ENCODE measurements around the gene RPL39. TPM values are rescaled to one million over a fixed set of nuclear protein-coding genes. Genes with fewer than 3 reads are reported as not detected.
A peak's percentile ranks its signal among the peaks of the same experiment; 100 is the strongest.
"Not testable (repeated sequence)": the region's sequence is repeated elsewhere in the genome, so short reads cannot be mapped to it uniquely, and the experiment has no call there.

Gene RPL39
- total RNA-seq, 5 donors from 2014 or later (not counting 1 experiment from before 2014, with no cell fraction given) = 2,957 to 4,080 (median 3,439) TPM

GRCh38 chrX:119768436-119768835 is 23.0 kb downstream of the RPL39 start:
- H3K4me1 ChIP-seq (ENCODE audit: control insufficient read depth in 1 of 2, extremely low read depth in 1 of 2, insufficient read depth in 2 of 2, low read length in 2 of 2); H3K9me3 Mint-ChIP-seq; H3K4me1 Mint-ChIP-seq; H3K9me3 ChIP-seq; H3K27ac ChIP-seq (ENCODE audit: low read length); H3K4me3 ChIP-seq (ENCODE audit: control insufficient read depth in 1 of 2, extremely low read depth in 1 of 2, low read length in 1 of 2); H3K27me3 ChIP-seq (replicated peaks in 1 of 2; ENCODE audit: control insufficient read depth in 2 of 2, extremely low read depth in 1 of 2, insufficient read depth in 2 of 2, low read length in 1 of 2); DNase-seq; H3K36me3 Mint-ChIP-seq; POLR2A ChIA-PET; H3K27ac Mint-ChIP-seq; ATAC-seq (replicated peaks in 1 of 4); H3K4me3 Mint-ChIP-seq; H3K27me3 Mint-ChIP-seq; H3K36me3 ChIP-seq (ENCODE audit: control insufficient read depth in 2 of 2, extremely low read depth in 1 of 2, insufficient read depth in 1 of 2, low read length in 1 of 2): not testable (repeated sequence)
- CTCF ChIA-PET = interaction anchor here in 1 of 2 donors (0.5 kb wide), 1 partner anchor 10 kb away, joined by 4 read pairs; the partner anchor contains the start of gene SOWAHD
- WGBS (ENCODE audit: insufficient coverage) = 91% methylated on average over 4 of the region's 11 CpGs

GRCh38 chrX:119763836-119764387 is 27.5 kb downstream of the RPL39 start:
- H3K36me3 Mint-ChIP-seq = peaks cover 2% of the 10 kb centered on the region
- H3K27me3 Mint-ChIP-seq = no peaks in the 10 kb centered on the region
- Histone ChIP-seq H3K36me3 (ENCODE audit: control insufficient read depth in 2 of 2, extremely low read depth in 1 of 2, insufficient read depth in 1 of 2, low read length in 1 of 2) (no peaks in the 10 kb centered on the region), H3K9me3 (no peaks in the 10 kb centered on the region), H3K4me3 (ENCODE audit: control insufficient read depth in 1 of 2, extremely low read depth in 1 of 2, low read length in 1 of 2) (no peak overlapping the region), H3K27ac (ENCODE audit: low read length) (no peak overlapping the region), H3K27me3 (replicated peaks in 1 of 2; ENCODE audit: control insufficient read depth in 2 of 2, extremely low read depth in 1 of 2, insufficient read depth in 2 of 2, low read length in 1 of 2) (no peaks in the 10 kb centered on the region), H3K4me1 (ENCODE audit: control insufficient read depth in 1 of 2, extremely low read depth in 1 of 2, insufficient read depth in 2 of 2, low read length in 2 of 2) (peaks cover 0 to 13% of the 10 kb centered on the region in 2 experiments)
- H3K4me3 Mint-ChIP-seq = no peak overlapping the region
- ChIA-PET POLR2A (interaction anchor here in 1 of 2 donors (0.6 to 0.7 kb wide), 2 partner anchors 18 to 132 kb away, joined by 8 to 9 read pairs; no protein-coding TSS in a partner anchor), CTCF (interaction anchor here (0.5 to 1.7 kb wide), 6 partner anchors 11 to 120 kb away, joined by 3 to 6 read pairs (median 4); no protein-coding TSS in a partner anchor)
- no peak for ATAC-seq (replicated peaks in 1 of 4)
- DNase-seq = no peak
- no CpG with 5 or more reads among the region's 6 CpGs for WGBS (ENCODE audit: insufficient coverage)
- H3K27ac Mint-ChIP-seq = peak overlapping the region in 1 of 2 donors; percentile 41
- H3K9me3 Mint-ChIP-seq = no peaks in the 10 kb centered on the region
- H3K4me1 Mint-ChIP-seq = peaks cover 9 to 20% (median 19%) of the 10 kb centered on the region in 3 donors

- Mint-ChIP-seq H3K4me1 (peaks cover 9 to 20% (median 19%) of the 10 kb centered on the region in 3 donors), H3K36me3 (no peaks in the 10 kb centered on the region), H3K9me3 (no peaks in the 10 kb centered on the region), H3K4me3 (no peak overlapping the region), H3K27me3 (no peaks in the 10 kb centered on the region), H3K27ac (peak overlapping the region in 1 of 2 donors; percentile 41)
- no peaks in the 10 kb centered on the region for H3K27me3 ChIP-seq (replicated peaks in 1 of 2; ENCODE audit: control insufficient read depth in 2 of 2, extremely low read depth in 1 of 2, insufficient read depth in 2 of 2, low read length in 1 of 2)
- WGBS (ENCODE audit: insufficient coverage) = 100% methylated on average over 1 of the region's 7 CpGs
- ChIA-PET POLR2A (no interaction called here), CTCF (interaction anchor here in 1 of 2 donors (1.7 kb wide), 1 partner anchor 13 kb away, joined by 6 read pairs; no protein-coding TSS in a partner anchor)
- peaks cover 0 to 14% of the 10 kb centered on the region in 2 experiments for H3K4me1 ChIP-seq (ENCODE audit: control insufficient read depth in 1 of 2, extremely low read depth in 1 of 2, insufficient read depth in 2 of 2, low read length in 2 of 2)
- H3K27ac ChIP-seq (ENCODE audit: low read length) = no peak overlapping the region
- ATAC-seq (replicated peaks in 1 of 4) (no peak), DNase-seq (no peak)
- no peaks in the 10 kb centered on the region for H3K9me3 ChIP-seq
- H3K36me3 ChIP-seq (ENCODE audit: control insufficient read depth in 2 of 2, extremely low read depth in 1 of 2, insufficient read depth in 1 of 2, low read length in 1 of 2) = no peaks in the 10 kb centered on the region
- no peak overlapping the region for H3K4me3 ChIP-seq (ENCODE audit: control insufficient read depth in 1 of 2, extremely low read depth in 1 of 2, low read length in 1 of 2)
Measured at GRCh38 chrX:119763181-119763580, 28.2 kb downstream of the RPL39 start.

DNA sequence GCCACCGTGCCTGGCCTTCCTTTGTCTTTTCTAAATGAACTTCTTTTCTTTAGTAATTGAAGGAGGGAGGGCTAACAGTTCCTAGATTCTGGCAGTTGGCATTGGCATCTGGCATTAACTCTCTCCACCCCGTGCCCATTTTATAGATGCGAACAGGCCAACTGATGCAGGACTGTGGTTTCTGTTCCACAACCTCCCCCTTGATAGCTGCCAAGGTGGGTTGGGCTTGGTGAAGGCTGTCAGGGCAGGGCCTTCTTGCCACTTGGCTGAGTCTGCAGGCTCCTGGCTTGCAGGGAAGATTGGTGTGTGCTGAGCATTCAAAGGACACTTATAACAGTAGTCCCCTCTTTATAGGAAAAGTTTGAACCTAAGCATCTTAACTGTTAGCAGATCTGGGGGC is 28.7 kb downstream of the RPL39 start:
- no peaks in the 10 kb centered on the region for H3K9me3 ChIP-seq
- H3K4me1 Mint-ChIP-seq = peaks cover 11 to 22% (median 22%) of the 10 kb centered on the region in 3 donors
- ATAC-seq (replicated peaks in 1 of 4) (no peak), DNase-seq (no peak)
- no peaks in the 10 kb centered on the region for H3K27me3 Mint-ChIP-seq
- H3K4me1 ChIP-seq (ENCODE audit: control insufficient read depth in 1 of 2, extremely low read depth in 1 of 2, insufficient read depth in 2 of 2, low read length in 2 of 2) = peaks cover 0 to 17% of the 10 kb centered on the region in 2 experiments
- H3K27ac Mint-ChIP-seq = peak overlapping the region in 1 of 2 donors; percentile 68
- H3K9me3 Mint-ChIP-seq = no peaks in the 10 kb centered on the region
- H3K36me3 ChIP-seq (ENCODE audit: control insufficient read depth in 2 of 2, extremely low read depth in 1 of 2, insufficient read depth in 1 of 2, low read length in 1 of 2) = no peaks in the 10 kb centered on the region
- CTCF ChIA-PET = no interaction called here
- POLR2A ChIA-PET = interaction anchor here in 1 of 2 donors (0.5 kb wide), 1 partner anchor 28 kb away, joined by 8 read pairs; no protein-coding TSS in a partner anchor
- no peaks in the 10 kb centered on the region for H3K27me3 ChIP-seq (replicated peaks in 1 of 2; ENCODE audit: control insufficient read depth in 2 of 2, extremely low read depth in 1 of 2, insufficient read depth in 2 of 2, low read length in 1 of 2)
- H3K4me3 ChIP-seq (ENCODE audit: control insufficient read depth in 1 of 2, extremely low read depth in 1 of 2, low read length in 1 of 2) = no peak overlapping the region
- no CpG with 5 or more reads among the region's 3 CpGs for WGBS (ENCODE audit: insufficient coverage)
- H3K36me3 Mint-ChIP-seq = no peaks in the 10 kb centered on the region
- H3K27ac ChIP-seq (ENCODE audit: low read length) = no peak overlapping the region
- no peak overlapping the region for H3K4me3 Mint-ChIP-seq

- Histone ChIP-seq H3K27ac (ENCODE audit: low read length) (no peak overlapping the region), H3K9me3 (no peaks in the 10 kb centered on the region), H3K36me3 (ENCODE audit: control insufficient read depth in 2 of 2, extremely low read depth in 1 of 2, insufficient read depth in 1 of 2, low read length in 1 of 2) (no peaks in the 10 kb centered on the region), H3K27me3 (replicated peaks in 1 of 2; ENCODE audit: control insufficient read depth in 2 of 2, extremely low read depth in 1 of 2, insufficient read depth in 2 of 2, low read length in 1 of 2) (no peaks in the 10 kb centered on the region), H3K4me3 (ENCODE audit: control insufficient read depth in 1 of 2, extremely low read depth in 1 of 2, low read length in 1 of 2) (no peak overlapping the region), H3K4me1 (ENCODE audit: control insufficient read depth in 1 of 2, extremely low read depth in 1 of 2, insufficient read depth in 2 of 2, low read length in 2 of 2) (peaks cover 13 to 42% of the 10 kb centered on the region in 2 experiments)
- no peak overlapping the region for H3K27ac Mint-ChIP-seq
- ChIA-PET CTCF (interaction anchor here (0.5 to 0.7 kb wide), 5 partner anchors 24 to 176 kb away, joined by 3 to 5 read pairs (median 4); no protein-coding TSS in a partner anchor), POLR2A (no interaction called here)
- WGBS (ENCODE audit: insufficient coverage) = no CpG with 5 or more reads among the region's 18 CpGs
- H3K4me3 Mint-ChIP-seq = peak overlapping the region; percentile 28 to 82 (median 49)
- no peaks in the 10 kb centered on the region for H3K36me3 Mint-ChIP-seq
- H3K9me3 Mint-ChIP-seq = no peaks in the 10 kb centered on the region
- ATAC-seq (replicated peaks in 1 of 4) = no peak
- no peak for DNase-seq
- H3K27me3 Mint-ChIP-seq = no peaks in the 10 kb centered on the region
- H3K4me1 Mint-ChIP-seq = peaks cover 36 to 46% (median 46%) of the 10 kb centered on the region in 3 donors
Measured at GRCh38 chrX:119760026-119760877, 31.2 kb downstream of the RPL39 start.

GRCh38 chrX:119759248-119759766 is 32.1 kb downstream of the RPL39 start:
- Histone ChIP-seq H3K9me3 (no peaks in the 10 kb centered on the region), H3K36me3 (ENCODE audit: control insufficient read depth in 2 of 2, extremely low read depth in 1 of 2, insufficient read depth in 1 of 2, low read length in 1 of 2) (no peaks in the 10 kb centered on the region), H3K4me1 (ENCODE audit: control insufficient read depth in 1 of 2, extremely low read depth in 1 of 2, insufficient read depth in 2 of 2, low read length in 2 of 2) (peaks cover 19 to 52% of the 10 kb centered on the region in 2 experiments), H3K4me3 (ENCODE audit: control insufficient read depth in 1 of 2, extremely low read depth in 1 of 2, low read length in 1 of 2) (peak overlapping the region in 1 of 2 donors; percentile 57), H3K27me3 (replicated peaks in 1 of 2; ENCODE audit: control insufficient read depth in 2 of 2, extremely low read depth in 1 of 2, insufficient read depth in 2 of 2, low read length in 1 of 2) (no peaks in the 10 kb centered on the region), H3K27ac (ENCODE audit: low read length) (no peak overlapping the region)
- no peaks in the 10 kb centered on the region for H3K27me3 Mint-ChIP-seq
- CTCF ChIA-PET = no interaction called here
- WGBS (ENCODE audit: insufficient coverage) = 58% methylated on average over 16 of the region's 44 CpGs
- peaks cover 45 to 56% (median 54%) of the 10 kb centered on the region in 3 donors for H3K4me1 Mint-ChIP-seq
- peak overlapping the region; percentile 36 to 82 (median 54) for H3K4me3 Mint-ChIP-seq
- POLR2A ChIA-PET = interaction anchor here in 1 of 2 donors (0.6 kb wide), 1 partner anchor 48 kb away, joined by 4 read pairs; no protein-coding TSS in a partner anchor
- DNase-seq (no peak), ATAC-seq (replicated peaks in 1 of 4) (no peak)
- no peaks in the 10 kb centered on the region for H3K9me3 Mint-ChIP-seq
- no peak overlapping the region for H3K27ac Mint-ChIP-seq
- H3K36me3 Mint-ChIP-seq = no peaks in the 10 kb centered on the region

All from T-cell (primary cell).